ENCODE results near the gene NREP.

DNA sequence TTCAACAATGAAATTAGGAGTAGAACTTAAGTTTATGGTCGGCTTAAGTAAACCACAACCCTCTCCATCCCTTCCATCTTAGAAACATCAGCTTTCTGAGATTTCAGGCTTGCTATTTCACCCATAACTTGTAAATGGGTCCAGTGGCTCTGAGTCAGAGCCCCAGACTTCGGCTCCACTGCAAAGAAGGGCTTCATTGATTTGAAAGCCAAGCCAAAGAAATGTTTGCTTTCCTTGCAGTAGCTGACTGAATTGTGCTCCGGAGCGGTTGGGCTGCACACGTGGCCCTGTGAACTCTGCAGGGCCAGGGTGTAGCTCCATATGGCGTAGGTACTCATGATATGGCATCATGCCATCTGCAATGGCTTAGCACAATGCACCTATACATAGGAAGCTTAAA is 57.0 kb downstream of the NREP start:
- TF ChIP-seq EZH2 (IDR thresholded peaks at IDR 0.05; ENCODE audit: low read depth, unreplicated experiment) (no peak), EZH2phosphoT487 (IDR thresholded peaks at IDR 0.05; ENCODE audit: unreplicated experiment) (no peak), CREB1 (CRISPR knock-in tag; IDR thresholded peaks at IDR 0.05; ENCODE audit: low read depth) (no peak), NANOG (IDR thresholded peaks at IDR 0.05; ENCODE audit: borderline replicate concordance) (no peak), POLR2AphosphoS5 (IDR thresholded peaks at IDR 0.05; ENCODE audit: low read depth) (no peak), ZNF331 (CRISPR knock-in tag; IDR thresholded peaks at IDR 0.05; ENCODE audit: low read depth) (no peak)
- TF ChIP-seq, protein P1, sequence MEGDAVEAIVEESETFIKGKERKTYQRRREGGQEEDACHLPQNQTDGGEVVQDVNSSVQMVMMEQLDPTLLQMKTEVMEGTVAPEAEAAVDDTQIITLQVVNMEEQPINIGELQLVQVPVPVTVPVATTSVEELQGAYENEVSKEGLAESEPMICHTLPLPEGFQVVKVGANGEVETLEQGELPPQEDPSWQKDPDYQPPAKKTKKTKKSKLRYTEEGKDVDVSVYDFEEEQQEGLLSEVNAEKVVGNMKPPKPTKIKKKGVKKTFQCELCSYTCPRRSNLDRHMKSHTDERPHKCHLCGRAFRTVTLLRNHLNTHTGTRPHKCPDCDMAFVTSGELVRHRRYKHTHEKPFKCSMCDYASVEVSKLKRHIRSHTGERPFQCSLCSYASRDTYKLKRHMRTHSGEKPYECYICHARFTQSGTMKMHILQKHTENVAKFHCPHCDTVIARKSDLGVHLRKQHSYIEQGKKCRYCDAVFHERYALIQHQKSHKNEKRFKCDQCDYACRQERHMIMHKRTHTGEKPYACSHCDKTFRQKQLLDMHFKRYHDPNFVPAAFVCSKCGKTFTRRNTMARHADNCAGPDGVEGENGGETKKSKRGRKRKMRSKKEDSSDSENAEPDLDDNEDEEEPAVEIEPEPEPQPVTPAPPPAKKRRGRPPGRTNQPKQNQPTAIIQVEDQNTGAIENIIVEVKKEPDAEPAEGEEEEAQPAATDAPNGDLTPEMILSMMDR (conservative IDR thresholded peaks at IDR 0.05; ENCODE audit: low read depth in 2 of 2): no peak
- TF ChIP-seq, protein P2, sequence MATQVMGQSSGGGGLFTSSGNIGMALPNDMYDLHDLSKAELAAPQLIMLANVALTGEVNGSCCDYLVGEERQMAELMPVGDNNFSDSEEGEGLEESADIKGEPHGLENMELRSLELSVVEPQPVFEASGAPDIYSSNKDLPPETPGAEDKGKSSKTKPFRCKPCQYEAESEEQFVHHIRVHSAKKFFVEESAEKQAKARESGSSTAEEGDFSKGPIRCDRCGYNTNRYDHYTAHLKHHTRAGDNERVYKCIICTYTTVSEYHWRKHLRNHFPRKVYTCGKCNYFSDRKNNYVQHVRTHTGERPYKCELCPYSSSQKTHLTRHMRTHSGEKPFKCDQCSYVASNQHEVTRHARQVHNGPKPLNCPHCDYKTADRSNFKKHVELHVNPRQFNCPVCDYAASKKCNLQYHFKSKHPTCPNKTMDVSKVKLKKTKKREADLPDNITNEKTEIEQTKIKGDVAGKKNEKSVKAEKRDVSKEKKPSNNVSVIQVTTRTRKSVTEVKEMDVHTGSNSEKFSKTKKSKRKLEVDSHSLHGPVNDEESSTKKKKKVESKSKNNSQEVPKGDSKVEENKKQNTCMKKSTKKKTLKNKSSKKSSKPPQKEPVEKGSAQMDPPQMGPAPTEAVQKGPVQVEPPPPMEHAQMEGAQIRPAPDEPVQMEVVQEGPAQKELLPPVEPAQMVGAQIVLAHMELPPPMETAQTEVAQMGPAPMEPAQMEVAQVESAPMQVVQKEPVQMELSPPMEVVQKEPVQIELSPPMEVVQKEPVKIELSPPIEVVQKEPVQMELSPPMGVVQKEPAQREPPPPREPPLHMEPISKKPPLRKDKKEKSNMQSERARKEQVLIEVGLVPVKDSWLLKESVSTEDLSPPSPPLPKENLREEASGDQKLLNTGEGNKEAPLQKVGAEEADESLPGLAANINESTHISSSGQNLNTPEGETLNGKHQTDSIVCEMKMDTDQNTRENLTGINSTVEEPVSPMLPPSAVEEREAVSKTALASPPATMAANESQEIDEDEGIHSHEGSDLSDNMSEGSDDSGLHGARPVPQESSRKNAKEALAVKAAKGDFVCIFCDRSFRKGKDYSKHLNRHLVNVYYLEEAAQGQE (IDR thresholded peaks at IDR 0.05; ENCODE audit: unreplicated experiment): no peak
- TF ChIP-seq, protein P3, sequence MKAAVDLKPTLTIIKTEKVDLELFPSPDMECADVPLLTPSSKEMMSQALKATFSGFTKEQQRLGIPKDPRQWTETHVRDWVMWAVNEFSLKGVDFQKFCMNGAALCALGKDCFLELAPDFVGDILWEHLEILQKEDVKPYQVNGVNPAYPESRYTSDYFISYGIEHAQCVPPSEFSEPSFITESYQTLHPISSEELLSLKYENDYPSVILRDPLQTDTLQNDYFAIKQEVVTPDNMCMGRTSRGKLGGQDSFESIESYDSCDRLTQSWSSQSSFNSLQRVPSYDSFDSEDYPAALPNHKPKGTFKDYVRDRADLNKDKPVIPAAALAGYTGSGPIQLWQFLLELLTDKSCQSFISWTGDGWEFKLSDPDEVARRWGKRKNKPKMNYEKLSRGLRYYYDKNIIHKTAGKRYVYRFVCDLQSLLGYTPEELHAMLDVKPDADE (IDR thresholded peaks at IDR 0.05): no peak
- TF ChIP-seq, protein P4, sequence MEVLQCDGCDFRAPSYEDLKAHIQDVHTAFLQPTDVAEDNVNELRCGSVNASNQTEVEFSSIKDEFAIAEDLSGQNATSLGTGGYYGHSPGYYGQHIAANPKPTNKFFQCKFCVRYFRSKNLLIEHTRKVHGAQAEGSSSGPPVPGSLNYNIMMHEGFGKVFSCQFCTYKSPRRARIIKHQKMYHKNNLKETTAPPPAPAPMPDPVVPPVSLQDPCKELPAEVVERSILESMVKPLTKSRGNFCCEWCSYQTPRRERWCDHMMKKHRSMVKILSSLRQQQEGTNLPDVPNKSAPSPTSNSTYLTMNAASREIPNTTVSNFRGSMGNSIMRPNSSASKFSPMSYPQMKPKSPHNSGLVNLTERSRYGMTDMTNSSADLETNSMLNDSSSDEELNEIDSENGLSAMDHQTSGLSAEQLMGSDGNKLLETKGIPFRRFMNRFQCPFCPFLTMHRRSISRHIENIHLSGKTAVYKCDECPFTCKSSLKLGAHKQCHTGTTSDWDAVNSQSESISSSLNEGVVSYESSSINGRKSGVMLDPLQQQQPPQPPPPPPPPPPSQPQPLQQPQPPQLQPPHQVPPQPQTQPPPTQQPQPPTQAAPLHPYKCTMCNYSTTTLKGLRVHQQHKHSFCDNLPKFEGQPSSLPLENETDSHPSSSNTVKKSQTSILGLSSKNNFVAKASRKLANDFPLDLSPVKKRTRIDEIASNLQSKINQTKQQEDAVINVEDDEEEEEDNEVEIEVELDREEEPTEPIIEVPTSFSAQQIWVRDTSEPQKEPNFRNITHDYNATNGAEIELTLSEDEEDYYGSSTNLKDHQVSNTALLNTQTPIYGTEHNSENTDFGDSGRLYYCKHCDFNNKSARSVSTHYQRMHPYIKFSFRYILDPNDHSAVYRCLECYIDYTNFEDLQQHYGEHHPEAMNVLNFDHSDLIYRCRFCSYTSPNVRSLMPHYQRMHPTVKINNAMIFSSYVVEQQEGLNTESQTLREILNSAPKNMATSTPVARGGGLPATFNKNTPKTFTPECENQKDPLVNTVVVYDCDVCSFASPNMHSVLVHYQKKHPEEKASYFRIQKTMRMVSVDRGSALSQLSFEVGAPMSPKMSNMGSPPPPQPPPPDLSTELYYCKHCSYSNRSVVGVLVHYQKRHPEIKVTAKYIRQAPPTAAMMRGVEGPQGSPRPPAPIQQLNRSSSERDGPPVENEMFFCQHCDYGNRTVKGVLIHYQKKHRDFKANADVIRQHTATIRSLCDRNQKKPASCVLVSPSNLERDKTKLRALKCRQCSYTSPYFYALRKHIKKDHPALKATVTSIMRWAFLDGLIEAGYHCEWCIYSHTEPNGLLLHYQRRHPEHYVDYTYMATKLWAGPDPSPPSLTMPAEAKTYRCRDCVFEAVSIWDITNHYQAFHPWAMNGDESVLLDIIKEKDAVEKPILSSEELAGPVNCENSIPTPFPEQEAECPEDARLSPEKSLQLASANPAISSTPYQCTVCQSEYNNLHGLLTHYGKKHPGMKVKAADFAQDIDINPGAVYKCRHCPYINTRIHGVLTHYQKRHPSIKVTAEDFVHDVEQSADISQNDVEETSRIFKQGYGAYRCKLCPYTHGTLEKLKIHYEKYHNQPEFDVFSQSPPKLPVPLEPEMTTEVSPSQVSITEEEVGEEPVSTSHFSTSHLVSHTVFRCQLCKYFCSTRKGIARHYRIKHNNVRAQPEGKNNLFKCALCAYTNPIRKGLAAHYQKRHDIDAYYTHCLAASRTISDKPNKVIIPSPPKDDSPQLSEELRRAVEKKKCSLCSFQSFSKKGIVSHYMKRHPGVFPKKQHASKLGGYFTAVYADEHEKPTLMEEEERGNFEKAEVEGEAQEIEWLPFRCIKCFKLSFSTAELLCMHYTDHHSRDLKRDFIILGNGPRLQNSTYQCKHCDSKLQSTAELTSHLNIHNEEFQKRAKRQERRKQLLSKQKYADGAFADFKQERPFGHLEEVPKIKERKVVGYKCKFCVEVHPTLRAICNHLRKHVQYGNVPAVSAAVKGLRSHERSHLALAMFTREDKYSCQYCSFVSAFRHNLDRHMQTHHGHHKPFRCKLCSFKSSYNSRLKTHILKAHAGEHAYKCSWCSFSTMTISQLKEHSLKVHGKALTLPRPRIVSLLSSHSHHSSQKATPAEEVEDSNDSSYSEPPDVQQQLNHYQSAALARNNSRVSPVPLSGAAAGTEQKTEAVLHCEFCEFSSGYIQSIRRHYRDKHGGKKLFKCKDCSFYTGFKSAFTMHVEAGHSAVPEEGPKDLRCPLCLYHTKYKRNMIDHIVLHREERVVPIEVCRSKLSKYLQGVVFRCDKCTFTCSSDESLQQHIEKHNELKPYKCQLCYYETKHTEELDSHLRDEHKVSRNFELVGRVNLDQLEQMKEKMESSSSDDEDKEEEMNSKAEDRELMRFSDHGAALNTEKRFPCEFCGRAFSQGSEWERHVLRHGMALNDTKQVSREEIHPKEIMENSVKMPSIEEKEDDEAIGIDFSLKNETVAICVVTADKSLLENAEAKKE (CRISPR knock-in tag; IDR thresholded peaks at IDR 0.05): no peak

All from GM23338 (cell line).